Hepatocyte (in vitro differentiated cells): Measurements from ENCODE around the gene ITGA1. TPM values are rescaled to one million over a fixed set of nuclear protein-coding genes. Genes with fewer than 3 reads are reported as not detected.

Experiments
- DNase-seq: peaks from one replicate; pipeline ENCODE4 v3.0.0-alpha.2; 2016; ENCODE audit warnings: low spot score
- H2AFZ ChIP-seq: fragments of 200-600 bp; sonication (generic); 2 replicates; pipeline ENCODE4 v1.6.0; 2016; ENCODE audit warnings: antibody characterized with exemption, mild to moderate bottlenecking
- H3K27ac ChIP-seq: fragments of 200-600 bp; sonication (generic); 2 replicates; pipeline ENCODE4 v1.5.1; 2016; ENCODE audit warnings: mild to moderate bottlenecking
- H3K27me3 ChIP-seq: fragments of 200-600 bp; sonication (generic); 2 replicates; pipeline ENCODE4 v1.6.1; 2016
- H3K36me3 ChIP-seq: fragments of 200-600 bp; sonication (generic); replicated peaks from 2 replicates; pipeline ENCODE4 v1.5.1; 2016; ENCODE audit warnings: low read depth; ENCODE audit not compliant: insufficient read depth
- H3K4me1 ChIP-seq: fragments of 200-600 bp; sonication (generic); 2 replicates; pipeline ENCODE4 v1.5.1; 2016; ENCODE audit warnings: mild to moderate bottlenecking, moderate library complexity; ENCODE audit not compliant: insufficient read depth
- H3K4me2 ChIP-seq: fragments of 200-600 bp; sonication (generic); 2 replicates; pipeline ENCODE4 v1.6.0; 2016
- H3K4me3 ChIP-seq: fragments of 200-600 bp; sonication (generic); 2 replicates; pipeline ENCODE4 v1.5.1; 2016; ENCODE audit warnings: mild to moderate bottlenecking
- H3K79me2 ChIP-seq: fragments of 200-600 bp; sonication (generic); 2 replicates; pipeline ENCODE4 v1.6.0; 2017; ENCODE audit warnings: mild to moderate bottlenecking
- H3K9me2 ChIP-seq: fragments of 200-600 bp; sonication (generic); replicated peaks from 2 replicates; pipeline ENCODE4 v1.6.0; 2017; ENCODE audit warnings: mild to moderate bottlenecking; ENCODE audit not compliant: insufficient read depth
- H3K9me3 ChIP-seq: fragments of 200-600 bp; sonication (generic); 2 replicates; pipeline ENCODE4 v1.5.1; 2016; ENCODE audit warnings: low read depth, mild to moderate bottlenecking
- H4K20me1 ChIP-seq: fragments of 200-600 bp; sonication (generic); 2 replicates; pipeline ENCODE4 v1.6.0; 2016; ENCODE audit warnings: mild to moderate bottlenecking; ENCODE audit not compliant: insufficient read depth, poor library complexity, severe bottlenecking
- CTCF ChIP-seq: fragments of 200-600 bp; sonication (generic); IDR thresholded peaks from 2 replicates; pipeline ENCODE4 v1.5.1; 2016; ENCODE audit warnings: antibody characterized with exemption, mild to moderate bottlenecking; ENCODE audit not compliant: poor library complexity
- EZH2 ChIP-seq: fragments of 200-600 bp; sonication (generic); IDR thresholded peaks from 2 replicates; pipeline ENCODE4 v1.6.1; 2016; ENCODE audit warnings: antibody characterized with exemption, mild to moderate bottlenecking, borderline replicate concordance
- EZH2phosphoT487 ChIP-seq: fragments of 200-600 bp; sonication (generic); IDR thresholded peaks from one replicate; pipeline ENCODE4 v1.6.1; 2018; ENCODE audit warnings: antibody characterized with exemption, mild to moderate bottlenecking, low read depth, moderate library complexity; ENCODE audit not compliant: unreplicated experiment, severe bottlenecking
- WGBS: methylation state at CpG from one replicate; pipeline ENCODE4 v1.1.6; 2016; ENCODE audit warnings: low lambda C conversion rate; ENCODE audit errors: missing lambda C conversion rate; 5-methylcytosine and 5-hydroxymethylcytosine counted together
- polyA plus RNA-seq: library from polyadenylated mRNA; unstranded; fragments of >200 nt; fragmentation: Nextera tagmentation; extraction: Ambion mirVana; gene quantifications from 2 replicates; pipeline ENCODE4 v1.2.1, GENCODE V29; 2016
- total RNA-seq: library from RNA; depleted of rRNA; stranded (reverse); fragments of >200 nt; gene quantifications from 2 replicates; pipeline ENCODE4 v1.2.3, GENCODE V29; 2014

Gene ITGA1
- total and polyA plus RNA-seq, 2 experiments from 2014 or later, result 15.0 to 40.3 TPM

- Histone ChIP-seq H3K9me3 (no peaks in the 10 kb centered on the region), H3K9me2 (no peaks in the 10 kb centered on the region), H3K4me2 (no peak overlapping the region), H3K4me3 (no peak overlapping the region), H3K36me3 (no peaks in the 10 kb centered on the region), H3K4me1 (no peaks in the 10 kb centered on the region), H3K79me2 (no peaks in the 10 kb centered on the region), H3K27me3 (no peaks in the 10 kb centered on the region), H3K27ac (no peak overlapping the region), H2AFZ (no peak overlapping the region), H4K20me1 (no peaks in the 10 kb centered on the region)
- DNase-seq, result no peak
- no peak for TF ChIP-seq EZH2phosphoT487
- TF ChIP-seq EZH2, result no peak
- no peak for TF ChIP-seq CTCF
Observed at GRCh38 chr5:52772668-52773067, 15.0 kb upstream of the ITGA1 start.

GRCh38 chr5:52773342-52773741, 14.4 kb upstream of the ITGA1 start:
- H3K27me3 ChIP-seq, result no peaks in the 10 kb centered on the region
- no peak overlapping the region for H2AFZ ChIP-seq
- no peak overlapping the region for H3K4me2 ChIP-seq
- H3K4me3 ChIP-seq, result no peak overlapping the region
- no peak for TF ChIP-seq EZH2
- TF ChIP-seq EZH2phosphoT487, result no peak
- no peak for TF ChIP-seq CTCF
- WGBS, result 75% methylated on average over 2 of the region's 2 CpGs
- H3K9me2 ChIP-seq, result no peaks in the 10 kb centered on the region
- no peaks in the 10 kb centered on the region for H3K79me2 ChIP-seq
- H3K9me3 ChIP-seq, result no peaks in the 10 kb centered on the region
- H3K36me3 ChIP-seq, result no peaks in the 10 kb centered on the region
- no peak for DNase-seq
- H3K27ac ChIP-seq, result no peak overlapping the region
- no peaks in the 10 kb centered on the region for H3K4me1 ChIP-seq
- no peaks in the 10 kb centered on the region for H4K20me1 ChIP-seq

GRCh38 chr5:52774005-52774410, 13.7 kb upstream of the ITGA1 start:
- no peaks in the 10 kb centered on the region for H3K79me2 ChIP-seq
- no peak overlapping the region for H3K27ac ChIP-seq
- H3K4me3 ChIP-seq, result no peak overlapping the region
- H3K36me3 ChIP-seq, result no peaks in the 10 kb centered on the region
- H3K4me1 ChIP-seq, result no peaks in the 10 kb centered on the region
- TF ChIP-seq CTCF, result no peak
- TF ChIP-seq EZH2, result no peak
- no peak for TF ChIP-seq EZH2phosphoT487
- no peaks in the 10 kb centered on the region for H3K27me3 ChIP-seq
- H2AFZ ChIP-seq, result no peak overlapping the region
- H3K9me2 ChIP-seq, result no peaks in the 10 kb centered on the region
- H4K20me1 ChIP-seq, result no peaks in the 10 kb centered on the region
- DNase-seq, result no peak
- WGBS, result 30% methylated on average over 5 of the region's 5 CpGs
- no peak overlapping the region for H3K4me2 ChIP-seq
- H3K9me3 ChIP-seq, result no peaks in the 10 kb centered on the region

- Histone ChIP-seq H3K79me2 (no peaks in the 10 kb centered on the region), H2AFZ (no peak overlapping the region), H3K4me3 (no peak overlapping the region), H4K20me1 (no peaks in the 10 kb centered on the region), H3K36me3 (no peaks in the 10 kb centered on the region), H3K4me1 (no peaks in the 10 kb centered on the region), H3K9me2 (no peaks in the 10 kb centered on the region), H3K9me3 (no peaks in the 10 kb centered on the region), H3K27me3 (no peaks in the 10 kb centered on the region), H3K27ac (no peak overlapping the region), H3K4me2 (no peak overlapping the region)
- TF ChIP-seq CTCF (no peak), EZH2phosphoT487 (no peak), EZH2 (no peak)
- WGBS, result 100% methylated on average over 2 of the region's 2 CpGs
- no peak for DNase-seq
Observed at GRCh38 chr5:52776116-52776515, 11.6 kb upstream of the ITGA1 start.
